Right renal pelvis (tissue), 4 donors: ENCODE data around the gene LCN9. TPM values are rescaled to one million over a fixed set of nuclear protein-coding genes. Genes with fewer than 3 reads are reported as not detected.

Experiments
- DNase-seq, 4 donors: peaks; one replicate each; pipeline ENCODE4 v3.0.0-alpha.2; 2013; ENCODE audit warnings: low read depth in 4 of 4, low spot score in 3 of 4, missing footprints in 1 of 4
- polyA plus RNA-seq, 4 donors: library from polyadenylated mRNA; unstranded; fragments of 120-200 nt; gene quantifications; one replicate each; pipeline ENCODE4 v1.2.1, GENCODE V29; 2013; ENCODE audit not compliant: insufficient read length in 4 of 4

Gene LCN9
- polyA plus RNA-seq, 4 donors, result not detected

GRCh38 chr9:135695036-135695435 lies 31.9 kb downstream of the LCN9 start:
- no peak for DNase-seq

GRCh38 chr9:135695642-135696041 lies 32.5 kb downstream of the LCN9 start:
- DNase-seq, result no peak

- DNase-seq, result no peak
Measured at GRCh38 chr9:135696446-135696845, 33.3 kb downstream of the LCN9 start.

- DNase-seq, result no peak
Measured at GRCh38 chr9:135697226-135697625, 34.1 kb downstream of the LCN9 start.

GRCh38 chr9:135698236-135698635 lies 35.1 kb downstream of the LCN9 start:
- no peak for DNase-seq

- DNase-seq, result no peak
Measured at GRCh38 chr9:135698767-135699166, 35.7 kb downstream of the LCN9 start.

GRCh38 chr9:135699440-135699839 lies 36.3 kb downstream of the LCN9 start, which contains the start of gene SOHLH1:
Gene SOHLH1, minus strand, starts transcription at chr9:135699481. Its CDS starts 14 bp downstream, at chr9:135699467.
- DNase-seq, result no peak

- no peak for DNase-seq
Measured at GRCh38 chr9:135700525-135700924, 37.4 kb downstream of the LCN9 start.

- DNase-seq, result no peak
Measured at GRCh38 chr9:135701067-135701958, 38.2 kb downstream of the LCN9 start.

GRCh38 chr9:135701959-135702721 lies 39.0 kb downstream of the LCN9 start, which contains the start of gene KCNT1:
Gene KCNT1, plus strand, starts transcription at chr9:135702185. Its CDS starts 74 bp downstream, at chr9:135702259.
- DNase-seq, result peak; percentile 27 to 56 (median 32)

- no peak for DNase-seq
Measured at GRCh38 chr9:135703726-135704125, 40.6 kb downstream of the LCN9 start.

- no peak for DNase-seq
Measured at GRCh38 chr9:135704483-135704882, 41.4 kb downstream of the LCN9 start.

- DNase-seq, result no peak
Measured at GRCh38 chr9:135705376-135705775, 42.3 kb downstream of the LCN9 start.

- no peak for DNase-seq
Measured at GRCh38 chr9:135706288-135706687, 43.2 kb downstream of the LCN9 start.

GRCh38 chr9:135707252-135708138 lies 44.4 kb downstream of the LCN9 start:
- DNase-seq, result no peak

- DNase-seq, result no peak
Measured at GRCh38 chr9:135708164-135708563, 45.1 kb downstream of the LCN9 start.

- DNase-seq, result no peak
Measured at GRCh38 chr9:135711391-135711790, 48.3 kb downstream of the LCN9 start.

GRCh38 chr9:135711881-135712280 lies 48.8 kb downstream of the LCN9 start:
- no peak for DNase-seq

- DNase-seq, result no peak
Measured at GRCh38 chr9:135712613-135713295, 49.6 kb downstream of the LCN9 start.
